NCI-H526 (cell line): Measurements from ENCODE around the gene OAS2.
"Not testable (repeated sequence)": the region's sequence is repeated elsewhere in the genome, so short reads cannot be mapped to it uniquely, and the experiment has no call there.

ENCODE experiments used
- DNase-seq, 2 experiments: peaks; one replicate each; lab custom pipeline; 2025; lab: John Stamatoyannopoulos, UW

OAS2 gene

DNA sequence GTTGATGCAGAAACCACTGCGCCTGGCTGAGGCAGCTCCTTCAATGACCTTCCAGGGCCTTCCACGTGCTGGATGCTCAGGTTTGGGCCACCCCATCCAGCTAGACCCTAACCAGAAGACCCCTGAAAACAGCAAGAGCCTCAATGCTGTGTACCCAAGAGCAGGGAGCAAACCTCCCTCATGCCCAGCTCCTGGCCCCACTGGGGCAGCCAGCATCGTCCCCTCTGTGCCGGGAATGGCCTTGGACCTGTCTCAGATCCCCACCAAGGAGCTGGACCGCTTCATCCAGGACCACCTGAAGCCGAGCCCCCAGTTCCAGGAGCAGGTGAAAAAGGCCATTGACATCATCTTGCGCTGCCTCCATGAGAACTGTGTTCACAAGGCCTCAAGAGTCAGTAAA, 29.5 kb upstream of the OAS2 start:
- DNase-seq, result no peak

GRCh38 chr12:112950701-112951100, 27.6 kb upstream of the OAS2 start:
- no peak for DNase-seq

- not testable (repeated sequence) for DNase-seq
Measured at GRCh38 chr12:112957125-112957524, 21.2 kb upstream of the OAS2 start.

- DNase-seq, result no peak
Measured at GRCh38 chr12:112961074-112961473, 17.2 kb upstream of the OAS2 start.

GRCh38 chr12:112961536-112961935, 16.8 kb upstream of the OAS2 start:
- no peak for DNase-seq

- DNase-seq, result no peak
Measured at GRCh38 chr12:112962561-112962960, 15.8 kb upstream of the OAS2 start.

DNA sequence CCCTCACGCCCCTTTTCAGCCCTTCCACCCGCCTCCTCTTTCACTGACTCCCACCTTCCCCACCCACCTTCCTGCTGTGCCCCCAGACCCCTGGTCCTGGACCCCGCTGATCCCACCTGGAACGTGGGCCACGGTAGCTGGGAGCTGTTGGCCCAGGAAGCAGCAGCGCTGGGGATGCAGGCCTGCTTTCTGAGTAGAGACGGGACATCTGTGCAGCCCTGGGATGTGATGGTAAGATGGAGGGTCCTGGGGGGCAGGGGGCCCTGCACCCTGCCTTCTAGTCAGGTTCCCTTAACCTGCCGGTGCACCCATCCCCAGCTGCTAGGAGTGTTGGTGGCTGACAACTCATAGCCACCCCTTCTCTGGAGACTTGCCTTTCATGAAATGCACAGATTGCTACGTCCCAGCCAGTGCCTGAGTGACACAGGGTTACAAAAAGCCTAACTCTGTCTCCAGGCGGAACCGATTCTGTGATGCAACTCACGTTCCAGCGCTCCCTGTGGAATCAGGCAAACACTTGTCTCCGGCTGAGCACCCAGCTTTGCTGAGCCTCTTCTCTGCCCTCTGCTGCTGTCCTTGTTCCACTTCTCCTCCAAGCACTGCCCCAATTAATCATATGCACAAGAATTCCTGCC, 15.0 kb upstream of the OAS2 start:
- no peak for DNase-seq

DNA sequence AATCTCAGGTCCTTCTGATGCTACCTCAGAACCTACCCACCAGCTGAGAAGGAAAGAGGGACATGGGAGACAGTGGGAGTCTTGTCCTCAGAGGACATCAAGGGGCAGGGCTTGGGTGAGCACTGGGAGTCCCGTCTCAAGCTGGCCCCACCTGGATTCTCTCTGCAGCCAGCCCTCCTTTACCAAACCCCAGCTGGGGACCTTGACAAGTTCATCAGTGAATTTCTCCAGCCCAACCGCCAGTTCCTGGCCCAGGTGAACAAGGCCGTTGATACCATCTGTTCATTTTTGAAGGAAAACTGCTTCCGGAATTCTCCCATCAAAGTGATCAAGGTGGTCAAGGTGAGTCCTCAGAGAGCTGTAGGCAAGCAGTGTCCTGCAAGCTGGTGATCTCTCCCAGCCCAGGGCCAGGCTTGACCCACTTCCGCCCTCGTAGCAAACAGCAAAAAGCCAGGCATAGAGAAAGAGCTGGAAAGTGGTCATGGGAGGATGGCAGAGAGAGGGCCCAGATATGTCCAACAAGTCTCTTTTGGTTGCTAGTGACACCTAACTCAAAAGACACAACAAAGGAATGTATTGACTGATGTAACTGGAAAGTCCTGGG, 14.2 kb upstream of the OAS2 start:
- DNase-seq, result no peak

- DNase-seq, result no peak
Measured at GRCh38 chr12:112964915-112965314, 13.4 kb upstream of the OAS2 start.

DNA sequence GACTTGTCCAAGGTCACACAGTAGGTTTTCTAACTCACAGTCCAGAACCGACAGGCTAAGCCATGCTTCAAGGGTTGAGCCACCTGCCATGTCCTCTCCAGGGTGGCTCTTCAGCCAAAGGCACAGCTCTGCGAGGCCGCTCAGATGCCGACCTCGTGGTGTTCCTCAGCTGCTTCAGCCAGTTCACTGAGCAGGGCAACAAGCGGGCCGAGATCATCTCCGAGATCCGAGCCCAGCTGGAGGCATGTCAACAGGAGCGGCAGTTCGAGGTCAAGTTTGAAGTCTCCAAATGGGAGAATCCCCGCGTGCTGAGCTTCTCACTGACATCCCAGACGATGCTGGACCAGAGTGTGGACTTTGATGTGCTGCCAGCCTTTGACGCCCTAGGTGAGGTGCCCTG, 12.7 kb upstream of the OAS2 start:
- DNase-seq, result no peak

DNA sequence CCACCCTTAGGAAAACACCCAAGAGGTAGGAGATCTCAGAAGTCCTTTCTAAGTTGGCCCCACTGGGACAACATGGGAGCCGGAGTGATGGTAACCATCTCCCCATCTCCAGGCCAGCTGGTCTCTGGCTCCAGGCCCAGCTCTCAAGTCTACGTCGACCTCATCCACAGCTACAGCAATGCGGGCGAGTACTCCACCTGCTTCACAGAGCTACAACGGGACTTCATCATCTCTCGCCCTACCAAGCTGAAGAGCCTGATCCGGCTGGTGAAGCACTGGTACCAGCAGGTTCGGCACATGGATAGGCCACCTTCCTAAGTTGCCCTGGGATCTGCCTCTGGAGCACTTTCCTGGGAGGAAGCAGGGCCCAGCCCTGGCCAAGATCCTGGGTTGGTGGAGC, 11.0 kb upstream of the OAS2 start:
- no peak for DNase-seq

DNA sequence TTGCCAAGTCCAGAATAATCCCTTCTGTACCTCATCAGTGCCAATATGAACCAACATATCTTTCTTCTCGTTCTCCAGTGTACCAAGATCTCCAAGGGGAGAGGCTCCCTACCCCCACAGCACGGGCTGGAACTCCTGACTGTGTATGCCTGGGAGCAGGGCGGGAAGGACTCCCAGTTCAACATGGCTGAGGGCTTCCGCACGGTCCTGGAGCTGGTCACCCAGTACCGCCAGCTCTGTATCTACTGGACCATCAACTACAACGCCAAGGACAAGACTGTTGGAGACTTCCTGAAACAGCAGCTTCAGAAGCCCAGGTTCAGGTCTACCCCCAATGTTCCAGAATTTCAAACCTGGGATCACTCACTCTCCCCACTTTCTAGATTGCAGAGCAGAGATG, 10.5 kb upstream of the OAS2 start:
- no peak for DNase-seq

DNA sequence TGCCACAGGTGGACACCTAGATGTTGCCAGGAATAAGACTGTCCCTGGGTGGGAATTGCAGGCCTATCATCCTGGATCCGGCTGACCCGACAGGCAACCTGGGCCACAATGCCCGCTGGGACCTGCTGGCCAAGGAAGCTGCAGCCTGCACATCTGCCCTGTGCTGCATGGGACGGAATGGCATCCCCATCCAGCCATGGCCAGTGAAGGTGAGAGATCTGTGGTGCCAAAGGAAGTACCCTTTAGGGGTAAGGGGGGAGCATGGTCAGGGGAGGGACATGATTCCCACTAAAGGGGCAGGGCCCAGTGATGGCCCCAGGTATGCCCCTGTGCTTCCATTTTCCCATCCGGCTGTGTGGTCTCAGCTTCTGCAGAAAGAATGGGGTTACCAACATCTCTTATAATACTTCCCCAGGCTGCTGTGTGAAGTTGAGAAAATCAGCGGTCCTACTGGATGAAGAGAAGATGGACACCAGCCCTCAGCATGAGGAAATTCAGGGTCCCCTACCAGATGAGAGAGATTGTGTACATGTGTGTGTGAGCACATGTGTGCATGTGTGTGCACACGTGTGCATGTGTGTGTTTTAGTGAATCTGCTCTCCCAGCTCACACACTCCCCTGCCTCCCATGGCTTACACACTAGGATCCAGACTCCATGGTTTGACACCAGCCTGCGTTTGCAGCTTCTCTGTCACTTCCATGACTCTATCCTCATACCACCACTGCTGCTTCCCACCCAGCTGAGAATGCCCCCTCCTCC, 8.6 kb upstream of the OAS2 start:
- DNase-seq, result no peak

GRCh38 chr12:112970391-112970790, 7.9 kb upstream of the OAS2 start:
- no peak for DNase-seq

DNA sequence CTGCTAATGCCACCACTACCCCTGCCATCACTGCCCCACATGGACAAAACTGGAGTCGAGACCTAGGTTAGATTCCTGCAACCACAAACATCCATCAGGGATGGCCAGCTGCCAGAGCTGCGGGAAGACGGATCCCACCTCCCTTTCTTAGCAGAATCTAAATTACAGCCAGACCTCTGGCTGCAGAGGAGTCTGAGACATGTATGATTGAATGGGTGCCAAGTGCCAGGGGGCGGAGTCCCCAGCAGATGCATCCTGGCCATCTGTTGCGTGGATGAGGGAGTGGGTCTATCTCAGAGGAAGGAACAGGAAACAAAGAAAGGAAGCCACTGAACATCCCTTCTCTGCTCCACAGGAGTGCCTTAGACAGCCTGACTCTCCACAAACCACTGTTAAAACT, 7.1 kb upstream of the OAS2 start:
- DNase-seq, result no peak

- DNase-seq, result no peak
Measured at GRCh38 chr12:112973011-112973735, 5.1 kb upstream of the OAS2 start.

DNA sequence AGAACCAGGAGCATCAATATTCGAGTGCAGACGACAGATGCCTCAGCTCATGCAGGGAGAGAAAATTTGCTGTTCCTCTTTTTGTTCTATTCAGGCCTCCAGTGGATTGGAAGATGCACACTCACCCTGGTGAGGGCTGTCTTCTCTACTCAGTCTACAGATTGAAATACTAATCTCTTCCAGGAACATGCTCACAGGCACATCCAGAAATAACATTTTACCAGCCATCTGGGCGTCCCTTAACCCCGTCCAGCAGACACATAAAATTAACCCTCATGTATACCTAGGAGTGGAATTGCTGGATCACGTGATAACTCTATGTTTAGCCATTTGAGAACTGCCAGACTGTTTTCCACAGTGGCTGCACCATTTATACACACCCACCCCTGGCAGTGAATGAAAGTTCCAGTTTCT, 4.5 kb upstream of the OAS2 start:
- no peak for DNase-seq

- no peak for DNase-seq
Measured at GRCh38 chr12:112974904-112975303, 3.4 kb upstream of the OAS2 start.

- no peak for DNase-seq
Measured at GRCh38 chr12:112977139-112977538, 1.2 kb upstream of the OAS2 start.

DNA sequence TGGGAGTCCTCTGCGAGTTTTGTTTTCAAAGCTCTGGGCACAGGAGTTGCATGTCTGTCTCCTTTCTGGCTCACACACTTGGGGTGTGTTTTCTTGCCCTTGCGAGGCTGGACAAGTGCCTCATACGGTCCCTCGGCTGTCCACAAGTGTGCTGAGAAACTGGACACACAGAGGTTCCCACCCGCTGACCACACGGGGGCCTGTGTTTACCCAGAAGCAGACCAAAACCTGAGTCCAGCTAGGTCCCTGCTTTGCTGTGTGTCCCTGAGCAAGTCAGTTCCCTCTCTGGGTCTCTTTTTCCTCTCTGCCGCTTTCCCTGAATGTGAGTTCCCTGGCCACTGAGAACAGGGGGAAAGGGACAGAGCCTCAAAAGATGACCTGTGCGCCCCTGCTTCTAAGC, 678 bp upstream of the OAS2 start:
- no peak for DNase-seq

DNA sequence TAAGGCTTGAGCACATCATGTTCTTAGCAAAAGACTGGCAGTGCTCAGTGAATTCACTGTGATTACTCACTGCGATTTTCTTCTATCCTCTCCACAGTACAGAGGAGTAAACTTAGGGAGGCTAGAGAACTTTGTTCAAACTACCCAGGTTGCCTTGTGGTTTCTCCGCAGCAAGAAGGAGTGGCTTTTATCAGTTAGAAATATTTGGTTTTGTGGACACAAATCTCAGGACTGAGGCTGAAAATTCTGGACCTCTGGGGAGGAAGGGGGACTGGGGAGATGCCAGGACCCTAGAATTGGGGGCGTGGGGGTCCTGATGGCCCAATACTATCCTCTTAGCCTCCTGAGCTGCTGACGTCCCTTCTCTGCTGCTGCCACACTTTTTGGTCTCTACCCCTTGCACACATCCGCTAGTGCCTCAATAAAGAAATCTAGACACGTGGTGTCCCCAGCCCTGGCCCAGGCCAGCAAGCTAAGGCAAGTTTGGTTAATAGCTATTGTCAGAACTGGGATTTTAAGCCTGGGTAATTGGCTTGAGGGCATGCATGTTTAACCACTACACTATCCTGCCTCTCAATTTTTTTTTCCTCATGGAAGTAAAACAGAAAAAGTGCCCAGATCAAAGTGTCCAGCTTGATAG, 842 bp downstream of the OAS2 start:
- no peak for DNase-seq

DNA sequence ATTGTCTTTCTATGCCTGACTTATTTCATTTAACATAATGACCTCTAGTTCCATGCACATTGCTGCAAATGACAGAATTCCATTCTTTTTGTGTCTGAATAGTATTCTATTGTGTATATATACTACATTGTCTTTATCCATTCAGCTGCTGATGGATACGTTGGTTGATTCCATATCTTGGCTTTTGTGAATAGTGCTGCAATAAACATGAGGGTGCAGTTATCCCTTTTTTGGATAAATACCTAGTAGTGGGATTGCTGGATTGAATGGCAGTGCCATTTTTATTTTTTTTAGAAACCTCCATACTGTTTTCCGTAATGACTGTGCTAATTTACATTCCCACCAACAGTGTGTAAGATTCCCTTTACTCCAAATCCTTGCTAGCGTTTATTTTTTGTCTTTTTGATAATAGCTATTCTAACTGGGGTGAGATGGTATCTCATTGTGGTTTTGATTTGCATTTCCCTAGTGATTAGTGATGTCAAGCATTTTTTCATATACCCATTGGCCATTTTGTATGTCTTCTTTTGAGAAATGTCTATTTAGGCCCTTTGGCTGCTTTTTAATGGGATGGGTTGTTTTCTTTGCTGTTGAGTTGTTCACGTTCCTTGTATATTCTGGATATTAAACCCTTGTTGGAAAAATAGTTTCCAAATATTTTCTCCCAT, 2.3 kb downstream of the OAS2 start:
- no peak for DNase-seq
